ENCODE measurements around the gene ESR1.

The ESR1 gene

DNA sequence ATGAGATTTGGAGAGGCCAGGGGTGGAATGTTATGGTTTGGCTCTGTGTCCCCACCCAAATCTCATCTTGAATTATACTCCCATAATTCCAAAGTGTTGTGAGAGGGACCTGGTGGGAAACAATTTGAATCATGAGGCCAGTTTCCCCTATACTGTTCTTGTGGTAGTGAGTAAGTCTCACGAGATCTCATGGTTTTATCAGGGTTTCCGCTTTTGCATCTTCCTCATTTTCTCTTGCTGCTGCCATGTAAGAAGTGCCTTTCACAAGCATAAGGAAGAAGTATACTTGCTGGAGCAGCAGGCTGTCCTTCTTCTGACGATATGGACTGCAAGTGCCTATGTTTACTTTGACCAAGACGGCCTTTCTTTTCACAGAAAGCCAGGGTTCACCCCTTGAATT is 270.5 kb downstream of the ESR1 start:
- H3K9me3 ChIP-seq (ENCODE audit: severe bottlenecking) = peaks cover 8% of the 10 kb centered on the region

DNA sequence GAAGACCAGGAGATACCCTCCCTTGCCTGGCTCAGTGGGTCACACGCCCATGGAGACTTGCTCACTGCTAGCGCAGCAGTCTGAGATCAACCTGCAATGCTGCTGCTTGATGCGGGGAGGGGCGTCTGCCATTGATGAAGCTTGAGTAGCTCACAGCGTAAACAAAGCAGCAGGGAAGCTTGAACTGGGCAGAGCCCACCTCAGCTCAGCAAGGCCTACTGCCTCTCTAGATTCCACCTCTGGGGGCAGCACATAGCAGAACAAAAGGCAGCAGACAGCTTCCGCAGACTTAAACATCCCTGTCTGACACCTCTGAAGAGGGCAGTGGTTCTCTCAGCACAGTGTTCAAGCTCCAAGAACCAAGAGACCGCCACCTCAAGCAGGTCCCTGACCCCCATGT is 271.3 kb downstream of the ESR1 start:
- Histone ChIP-seq H3K9me3 (ENCODE audit: severe bottlenecking) (peaks cover 8% of the 10 kb centered on the region), H3K27ac (no peak overlapping the region), H3K4me3 (ENCODE audit: low read depth, low read length) (no peak overlapping the region), H3K36me3 (no peaks in the 10 kb centered on the region), H3K27me3 (ENCODE audit: insufficient read depth, low read depth, severe bottlenecking) (peaks cover 2% of the 10 kb centered on the region)
- TF ChIP-seq, protein P1, sequence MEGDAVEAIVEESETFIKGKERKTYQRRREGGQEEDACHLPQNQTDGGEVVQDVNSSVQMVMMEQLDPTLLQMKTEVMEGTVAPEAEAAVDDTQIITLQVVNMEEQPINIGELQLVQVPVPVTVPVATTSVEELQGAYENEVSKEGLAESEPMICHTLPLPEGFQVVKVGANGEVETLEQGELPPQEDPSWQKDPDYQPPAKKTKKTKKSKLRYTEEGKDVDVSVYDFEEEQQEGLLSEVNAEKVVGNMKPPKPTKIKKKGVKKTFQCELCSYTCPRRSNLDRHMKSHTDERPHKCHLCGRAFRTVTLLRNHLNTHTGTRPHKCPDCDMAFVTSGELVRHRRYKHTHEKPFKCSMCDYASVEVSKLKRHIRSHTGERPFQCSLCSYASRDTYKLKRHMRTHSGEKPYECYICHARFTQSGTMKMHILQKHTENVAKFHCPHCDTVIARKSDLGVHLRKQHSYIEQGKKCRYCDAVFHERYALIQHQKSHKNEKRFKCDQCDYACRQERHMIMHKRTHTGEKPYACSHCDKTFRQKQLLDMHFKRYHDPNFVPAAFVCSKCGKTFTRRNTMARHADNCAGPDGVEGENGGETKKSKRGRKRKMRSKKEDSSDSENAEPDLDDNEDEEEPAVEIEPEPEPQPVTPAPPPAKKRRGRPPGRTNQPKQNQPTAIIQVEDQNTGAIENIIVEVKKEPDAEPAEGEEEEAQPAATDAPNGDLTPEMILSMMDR (IDR thresholded peaks at IDR 0.05; ENCODE audit: low read depth, low read length) = no peak
- no peak for DNase-seq

More for the DNA sequence above, 270.5 kb downstream of the ESR1 start:
- DNase-seq = no peak
- peaks cover 2% of the 10 kb centered on the region for H3K27me3 ChIP-seq (ENCODE audit: insufficient read depth, low read depth, severe bottlenecking)
- no peak overlapping the region for H3K4me3 ChIP-seq (ENCODE audit: low read depth, low read length)
- no peaks in the 10 kb centered on the region for H3K36me3 ChIP-seq
- no peak overlapping the region for H3K27ac ChIP-seq
- TF ChIP-seq, protein P1 (IDR thresholded peaks at IDR 0.05; ENCODE audit: low read depth, low read length) = no peak

DNA sequence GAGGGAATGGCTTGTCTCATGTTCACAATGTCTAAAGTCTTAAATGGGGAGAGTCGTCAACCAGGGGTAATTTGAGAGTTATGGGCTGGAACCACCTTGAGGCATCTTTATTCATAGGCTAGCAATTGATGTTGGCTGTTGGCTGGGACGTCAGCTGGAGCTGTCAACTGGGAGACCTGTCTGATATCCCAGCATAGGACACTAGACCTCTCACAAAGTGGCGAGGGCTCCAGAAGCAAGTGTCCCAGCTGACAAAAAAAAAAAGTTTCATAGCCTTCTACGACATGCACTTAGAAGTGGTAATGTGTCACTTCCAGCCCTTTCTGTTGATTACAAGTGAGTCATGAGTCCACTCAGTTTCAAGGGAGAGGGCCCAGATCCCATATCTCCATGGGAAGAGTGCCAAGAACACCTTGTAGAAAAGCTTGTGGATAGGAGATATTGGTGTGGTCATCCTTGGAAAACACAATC is 278.0 kb downstream of the ESR1 start:
- TF ChIP-seq, protein P1 (IDR thresholded peaks at IDR 0.05; ENCODE audit: low read depth, low read length) = no peak
- Histone ChIP-seq H3K9me3 (ENCODE audit: severe bottlenecking) (no peaks in the 10 kb centered on the region), H3K36me3 (no peaks in the 10 kb centered on the region), H3K4me3 (ENCODE audit: low read depth, low read length) (no peak overlapping the region), H3K27me3 (ENCODE audit: insufficient read depth, low read depth, severe bottlenecking) (no peaks in the 10 kb centered on the region), H3K27ac (no peak overlapping the region)
- no peak for DNase-seq

DNA sequence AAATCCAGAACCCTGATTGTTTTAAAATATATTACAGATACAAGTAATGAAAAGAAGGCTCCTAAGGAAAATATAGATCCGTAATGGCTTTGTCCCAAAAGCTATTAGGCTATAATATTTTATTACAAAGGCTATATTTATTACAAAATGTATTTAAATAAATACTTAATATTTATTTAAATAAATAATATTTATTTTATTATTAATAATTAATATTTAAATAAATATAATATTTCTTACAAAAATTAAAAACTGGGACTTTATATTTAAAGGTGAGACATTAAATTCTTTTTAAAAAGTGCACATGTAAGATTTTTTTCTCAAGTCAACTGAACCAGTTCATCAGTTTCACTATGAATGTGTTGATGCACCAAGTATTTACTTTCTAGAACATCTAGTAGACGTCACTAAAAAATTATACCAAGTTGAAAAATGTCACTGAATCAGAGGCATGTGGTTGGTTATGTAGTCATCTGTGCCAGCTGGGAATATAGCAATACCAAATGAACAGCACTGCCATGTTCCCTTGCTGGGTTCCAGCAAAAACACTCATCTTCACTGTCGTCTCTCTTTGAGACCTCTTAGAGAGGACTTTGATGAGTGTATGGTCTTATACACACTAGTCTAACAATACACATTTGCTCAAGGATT is 278.9 kb downstream of the ESR1 start:
- no peaks in the 10 kb centered on the region for H3K27me3 ChIP-seq (ENCODE audit: insufficient read depth, low read depth, severe bottlenecking)
- H3K36me3 ChIP-seq = no peaks in the 10 kb centered on the region
- no peak for DNase-seq
- TF ChIP-seq, protein P1 (IDR thresholded peaks at IDR 0.05; ENCODE audit: low read depth, low read length) = no peak
- no peak overlapping the region for H3K27ac ChIP-seq
- H3K9me3 ChIP-seq (ENCODE audit: severe bottlenecking) = no peaks in the 10 kb centered on the region
- no peak overlapping the region for H3K4me3 ChIP-seq (ENCODE audit: low read depth, low read length)

DNA sequence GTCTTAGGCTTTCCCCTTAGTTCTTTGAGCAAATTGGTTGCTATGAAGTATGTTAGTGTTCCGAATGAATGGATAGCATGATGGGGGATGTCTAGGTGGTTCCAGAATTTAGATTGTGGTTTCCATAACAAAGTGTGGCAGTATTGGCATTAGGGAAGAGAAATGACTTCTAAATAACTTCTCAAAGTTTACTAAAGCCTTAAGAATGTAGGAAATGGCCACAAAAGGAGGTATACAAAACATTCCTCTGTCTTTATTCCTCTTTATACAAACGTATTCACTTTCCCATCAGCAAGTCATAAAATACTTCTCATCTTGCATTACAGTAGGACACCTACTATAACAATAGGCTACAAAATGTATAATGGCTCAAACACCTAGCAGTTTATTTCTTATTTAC is 279.6 kb downstream of the ESR1 start:
- no peak overlapping the region for H3K4me3 ChIP-seq (ENCODE audit: low read depth, low read length)
- no peak for DNase-seq
- no peaks in the 10 kb centered on the region for H3K27me3 ChIP-seq (ENCODE audit: insufficient read depth, low read depth, severe bottlenecking)
- no peak overlapping the region for H3K27ac ChIP-seq
- no peaks in the 10 kb centered on the region for H3K9me3 ChIP-seq (ENCODE audit: severe bottlenecking)
- H3K36me3 ChIP-seq = no peaks in the 10 kb centered on the region
- TF ChIP-seq, protein P1 (IDR thresholded peaks at IDR 0.05; ENCODE audit: low read depth, low read length) = no peak

DNA sequence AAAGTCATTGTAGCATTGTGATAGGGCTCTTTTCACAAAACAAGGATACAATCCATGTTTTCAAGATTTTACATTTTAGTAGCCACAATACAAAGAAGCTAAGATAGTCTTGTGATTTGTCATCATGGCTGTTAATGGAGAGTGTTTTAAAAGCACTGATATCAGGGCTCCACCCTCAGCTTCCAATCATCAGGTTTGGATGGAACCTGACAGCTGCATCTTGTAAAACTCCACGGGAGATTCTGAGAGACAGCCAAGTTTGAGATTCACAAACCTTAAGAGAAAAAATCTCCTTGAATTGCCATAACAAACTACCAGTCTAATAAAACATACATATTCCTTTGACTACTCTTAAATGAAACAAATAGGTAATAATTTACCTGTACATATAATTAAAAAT is 280.2 kb downstream of the ESR1 start:
- no peak for DNase-seq
- Histone ChIP-seq H3K36me3 (no peaks in the 10 kb centered on the region), H3K27ac (no peak overlapping the region), H3K9me3 (ENCODE audit: severe bottlenecking) (no peaks in the 10 kb centered on the region), H3K4me3 (ENCODE audit: low read depth, low read length) (no peak overlapping the region), H3K27me3 (ENCODE audit: insufficient read depth, low read depth, severe bottlenecking) (no peaks in the 10 kb centered on the region)
- TF ChIP-seq, protein P1 (IDR thresholded peaks at IDR 0.05; ENCODE audit: low read depth, low read length) = no peak

Measured in WERI-Rb-1 (cell line).